Activated CD8-positive, alpha-beta memory T cell treated with anti-CD3 and anti-CD28 coated beads for 4 hours (primary cell): ENCODE measurements around the gene SPAAR.
A peak's percentile ranks its signal among the peaks of the same experiment; 100 is the strongest.

Experiments
- DNase-seq, 2 donors: peaks; one replicate each; pipeline ENCODE4 v3.0.0-alpha.2; 2020; ENCODE audit warnings: low read depth in 2 of 2

SPAAR gene

DNA sequence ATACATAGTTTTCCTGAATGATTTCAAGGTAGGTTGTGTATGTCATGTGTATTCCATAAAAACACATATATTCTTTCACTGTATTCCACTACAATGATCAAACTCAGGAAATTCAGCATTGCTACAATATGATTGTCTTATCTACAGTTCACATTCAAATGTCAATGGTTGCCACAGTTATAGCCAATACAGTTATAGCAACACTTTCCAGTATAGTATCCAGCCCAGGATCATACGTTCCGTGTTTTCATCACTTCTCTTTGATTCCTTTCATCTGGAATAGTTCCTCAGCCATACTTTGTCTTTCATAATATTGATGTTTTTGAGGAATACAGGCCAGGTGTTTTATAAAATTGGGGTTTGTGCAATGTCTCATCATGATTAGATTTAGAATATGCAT lies 39.2 kb downstream of the SPAAR start:
- DNase-seq: no peak

DNA sequence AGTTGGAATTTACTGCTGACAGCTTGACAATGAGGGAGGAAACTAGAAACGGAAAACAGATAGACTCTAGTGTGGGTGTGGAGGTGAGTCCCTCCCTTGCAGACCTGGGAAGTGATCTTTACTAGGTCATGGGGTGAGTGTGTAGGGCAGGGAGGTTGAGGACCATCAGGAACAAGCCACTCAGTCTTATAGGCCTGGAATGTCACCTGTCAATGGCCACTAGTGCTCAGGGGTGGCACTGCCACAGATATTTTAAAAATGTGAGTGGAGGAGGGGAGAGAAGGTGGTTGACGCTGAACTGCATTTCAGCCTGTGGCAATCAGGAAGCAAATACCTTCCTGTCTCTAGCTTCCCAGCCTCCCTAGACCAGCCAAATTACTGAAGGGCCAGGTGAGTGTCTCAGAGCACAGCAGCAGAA lies 39.6 kb downstream of the SPAAR start:
- no peak for DNase-seq

DNA sequence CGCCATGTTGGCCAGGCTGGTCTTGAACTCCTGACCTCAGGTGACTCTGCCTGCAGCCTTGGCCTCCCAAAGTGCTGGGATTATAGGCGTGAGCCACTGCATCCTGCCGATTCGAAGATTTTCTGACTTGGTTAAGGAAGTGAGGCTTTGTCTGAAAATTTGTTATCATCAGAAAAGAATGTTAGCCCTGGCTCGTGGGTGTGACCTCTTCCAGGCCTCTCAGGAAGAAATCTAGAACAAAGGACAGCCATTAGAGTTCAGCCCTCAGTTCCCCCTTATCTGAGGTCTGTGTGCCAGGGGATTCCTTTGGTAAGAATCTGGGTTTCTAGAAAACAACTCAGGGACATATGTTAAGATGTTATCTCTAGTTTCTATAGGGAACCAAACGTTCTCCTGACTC lies 42.4 kb downstream of the SPAAR start:
- DNase-seq: no peak

DNA sequence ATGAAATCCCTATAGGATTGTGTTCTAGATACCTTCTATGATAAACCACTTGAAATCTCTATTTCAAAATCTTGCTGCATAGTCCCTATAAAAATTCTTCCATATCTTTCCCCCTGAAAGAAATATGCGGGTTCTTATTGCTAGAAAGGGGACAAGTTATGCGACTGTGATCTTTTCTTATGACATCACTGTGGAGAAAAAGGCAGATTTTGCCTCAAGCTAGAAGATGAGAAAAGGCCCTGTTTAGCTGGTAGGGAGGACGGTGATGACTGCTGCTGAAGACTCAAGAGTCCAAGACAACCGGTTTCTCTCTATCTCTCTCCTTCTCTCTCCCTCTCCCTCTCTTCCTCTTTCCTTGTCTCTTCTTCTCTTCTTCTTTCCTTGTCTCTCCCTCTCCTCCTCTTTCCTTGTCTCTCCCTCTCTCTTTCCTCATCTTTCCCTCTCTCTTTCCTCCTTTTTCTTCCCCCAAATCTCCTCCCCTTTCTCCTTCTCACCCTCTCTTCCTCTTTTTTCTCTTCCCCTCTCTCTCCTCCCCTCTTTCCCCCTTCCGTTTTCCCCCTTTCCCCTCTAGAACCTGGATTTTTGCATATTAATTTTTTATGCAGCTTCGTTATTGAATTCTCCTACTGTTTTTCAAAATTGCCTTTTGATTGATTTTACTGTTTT lies 43.4 kb downstream of the SPAAR start:
- no peak for DNase-seq

- peak in 1 of 2 donors; percentile 15 for DNase-seq
Measured at GRCh38 chr9:35954942-35955546, 45.8 kb downstream of the SPAAR start.

GRCh38 chr9:35956651-35957050 lies 47.4 kb downstream of the SPAAR start:
- DNase-seq: no peak

DNA sequence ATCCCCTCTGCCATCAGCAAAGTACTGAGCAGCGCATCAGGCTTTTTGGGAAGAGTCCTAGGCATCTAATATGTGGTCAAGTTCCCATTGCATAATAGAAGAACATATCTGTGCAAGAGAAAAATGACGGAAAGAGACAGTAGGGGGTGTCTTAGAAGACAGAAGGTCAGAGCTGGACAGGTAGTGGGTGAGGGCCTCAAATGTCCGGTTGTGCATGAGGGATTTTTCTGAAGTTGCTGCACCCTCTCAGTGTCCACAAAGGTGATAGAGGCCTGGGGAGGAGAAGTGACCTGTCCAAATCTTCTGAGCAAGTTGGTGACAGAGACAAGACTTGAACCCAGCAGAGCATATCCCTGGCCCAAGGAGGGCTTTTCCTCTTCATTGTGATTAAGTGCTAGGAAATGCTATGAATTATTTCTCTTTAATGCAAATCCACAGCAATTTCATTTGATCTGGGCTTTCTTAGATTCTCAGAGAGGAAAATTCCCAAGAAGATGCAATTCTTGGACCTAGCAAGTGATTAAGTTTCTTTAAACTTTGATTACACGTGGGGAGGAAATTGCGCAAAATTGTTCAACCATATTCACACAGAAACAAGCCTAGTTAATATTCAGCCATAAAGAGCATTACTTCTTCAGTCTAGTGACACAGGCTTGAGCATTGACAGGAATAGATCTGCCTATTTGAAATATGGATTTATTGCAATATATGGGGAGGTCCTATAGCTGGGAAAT lies 49.0 kb downstream of the SPAAR start, which contains the start of gene OR2S2:
OR2S2 (minus strand) TSS at position 51 of the 734 bp plus-strand sequence. CDS start 56 bp downstream, outside the sequence.
- no peak for DNase-seq

DNA sequence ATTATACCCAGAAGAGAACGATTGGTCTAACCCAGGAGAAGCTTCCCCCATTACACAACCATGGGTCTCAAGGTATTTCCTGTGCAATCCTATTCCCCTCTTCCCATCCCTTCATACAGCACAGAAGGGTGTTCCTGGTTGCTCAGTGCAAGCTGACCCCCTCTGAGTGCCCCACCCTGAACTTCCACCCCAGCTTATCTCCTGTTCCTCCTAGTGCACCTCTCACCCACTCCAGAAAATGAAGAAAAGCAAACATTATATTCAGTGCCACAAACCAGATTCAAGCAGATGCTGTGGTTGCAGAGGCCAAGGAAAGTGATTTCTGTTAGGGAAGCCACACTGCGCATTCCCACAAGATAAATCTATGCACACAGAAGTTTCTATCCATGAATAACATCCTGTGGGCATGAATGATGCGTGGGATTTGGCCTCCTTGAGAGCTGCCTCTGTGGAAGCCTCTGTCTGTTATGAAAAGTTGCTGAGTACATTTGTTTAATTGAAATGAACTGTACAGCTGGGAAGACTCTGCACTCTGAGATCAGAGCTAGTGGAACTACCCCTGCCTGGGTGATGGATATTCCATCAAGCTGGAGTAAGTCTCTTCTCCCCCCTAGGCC lies 50.9 kb downstream of the SPAAR start:
- DNase-seq: no peak
